OCI-LY7 (cell line): ENCODE data around the gene RAB2B.

Source experiments
- EZH2phosphoT487 ChIP-seq: fragments of 200-600 bp; sonication (generic); IDR thresholded peaks from 2 replicates; pipeline ENCODE4 v1.6.1; 2018; ENCODE audit warnings: low read depth, borderline replicate concordance, mild to moderate bottlenecking, mixed run types, antibody characterized with exemption, low read length, moderate library complexity, mixed read lengths
- TF ChIP-seq, protein P1 (sequence below): fragments of 200-600 bp; sonication (generic); conservative IDR thresholded peaks from 2 replicates; pipeline ENCODE4 v1.5.1; 2014; ENCODE audit warnings: mild to moderate bottlenecking, antibody characterized with exemption, low read length, moderate library complexity, mixed read lengths

DNA sequence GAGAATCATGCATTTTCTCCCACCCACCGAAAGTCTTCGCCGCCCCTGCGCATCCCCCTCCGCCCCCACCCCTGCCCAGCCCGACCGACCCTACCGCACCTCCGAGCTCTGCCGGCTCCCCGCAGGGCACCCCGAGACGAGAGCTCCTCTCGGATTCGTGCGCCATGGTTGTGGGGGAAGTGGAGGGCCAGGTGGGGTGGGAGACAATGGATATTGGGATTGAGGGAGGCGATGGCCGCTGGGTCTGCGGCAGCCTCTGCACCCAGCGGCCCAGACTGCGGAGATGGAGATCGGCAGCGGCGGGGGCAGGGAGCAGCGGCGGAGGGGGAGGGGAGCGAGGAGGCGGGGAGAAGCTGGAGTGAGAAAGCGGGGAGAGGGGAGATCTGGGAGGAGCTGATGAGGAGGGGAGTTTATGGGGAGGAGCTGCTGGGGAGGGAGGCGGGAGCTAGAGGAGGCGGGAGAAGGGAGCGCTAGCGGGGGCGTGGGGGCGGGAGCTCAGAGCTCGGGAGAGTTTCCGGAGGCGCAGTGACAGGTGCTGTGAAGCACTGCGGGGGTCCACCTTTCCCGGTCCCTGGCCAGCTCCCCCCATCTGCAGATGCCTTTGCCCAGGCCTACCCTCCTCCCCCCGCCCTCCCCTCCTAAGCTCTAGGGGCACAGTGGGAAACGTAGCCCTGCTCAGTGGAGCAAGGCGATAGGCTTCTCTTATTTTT lies 49.4 kb upstream of the RAB2B start, which contains the start of gene SALL2:
- TF ChIP-seq, protein P1, sequence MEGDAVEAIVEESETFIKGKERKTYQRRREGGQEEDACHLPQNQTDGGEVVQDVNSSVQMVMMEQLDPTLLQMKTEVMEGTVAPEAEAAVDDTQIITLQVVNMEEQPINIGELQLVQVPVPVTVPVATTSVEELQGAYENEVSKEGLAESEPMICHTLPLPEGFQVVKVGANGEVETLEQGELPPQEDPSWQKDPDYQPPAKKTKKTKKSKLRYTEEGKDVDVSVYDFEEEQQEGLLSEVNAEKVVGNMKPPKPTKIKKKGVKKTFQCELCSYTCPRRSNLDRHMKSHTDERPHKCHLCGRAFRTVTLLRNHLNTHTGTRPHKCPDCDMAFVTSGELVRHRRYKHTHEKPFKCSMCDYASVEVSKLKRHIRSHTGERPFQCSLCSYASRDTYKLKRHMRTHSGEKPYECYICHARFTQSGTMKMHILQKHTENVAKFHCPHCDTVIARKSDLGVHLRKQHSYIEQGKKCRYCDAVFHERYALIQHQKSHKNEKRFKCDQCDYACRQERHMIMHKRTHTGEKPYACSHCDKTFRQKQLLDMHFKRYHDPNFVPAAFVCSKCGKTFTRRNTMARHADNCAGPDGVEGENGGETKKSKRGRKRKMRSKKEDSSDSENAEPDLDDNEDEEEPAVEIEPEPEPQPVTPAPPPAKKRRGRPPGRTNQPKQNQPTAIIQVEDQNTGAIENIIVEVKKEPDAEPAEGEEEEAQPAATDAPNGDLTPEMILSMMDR: no peak
- no peak for TF ChIP-seq EZH2phosphoT487
